SH-SY5Y (cell line): Measurements from ENCODE around the gene KRT86.

Experiments used
- GATA2 ChIP-seq: IDR thresholded peaks from 2 replicates; pipeline ENCODE4 v1.6.1; 2011; ENCODE audit warnings: mild to moderate bottlenecking, low read depth, low read length
- GATA3 ChIP-seq: IDR thresholded peaks from 2 replicates; pipeline ENCODE4 v1.6.1; 2011; ENCODE audit warnings: low read depth, mild to moderate bottlenecking, low read length, moderate library complexity

Gene KRT86

DNA sequence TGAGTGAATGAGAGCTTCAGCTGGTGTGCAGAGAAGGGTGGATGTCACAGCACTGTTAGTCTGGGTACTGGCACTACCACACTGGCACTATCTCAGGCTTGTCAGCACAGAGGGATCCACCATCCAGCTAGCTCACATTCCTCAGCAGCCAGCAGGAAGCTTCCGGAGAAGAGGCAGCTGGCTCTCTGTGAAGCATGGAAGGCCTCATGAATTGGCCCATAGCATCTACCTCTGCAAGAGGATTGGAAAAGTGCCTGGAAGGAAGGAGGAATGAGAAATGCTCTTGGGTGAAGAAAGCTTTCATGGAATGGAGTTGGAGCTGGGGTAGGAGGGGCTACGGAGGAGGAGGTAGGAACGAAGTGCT lies 36.8 kb downstream of the KRT86 start:
- TF ChIP-seq GATA2, result no peak
- TF ChIP-seq GATA3, result no peak

DNA sequence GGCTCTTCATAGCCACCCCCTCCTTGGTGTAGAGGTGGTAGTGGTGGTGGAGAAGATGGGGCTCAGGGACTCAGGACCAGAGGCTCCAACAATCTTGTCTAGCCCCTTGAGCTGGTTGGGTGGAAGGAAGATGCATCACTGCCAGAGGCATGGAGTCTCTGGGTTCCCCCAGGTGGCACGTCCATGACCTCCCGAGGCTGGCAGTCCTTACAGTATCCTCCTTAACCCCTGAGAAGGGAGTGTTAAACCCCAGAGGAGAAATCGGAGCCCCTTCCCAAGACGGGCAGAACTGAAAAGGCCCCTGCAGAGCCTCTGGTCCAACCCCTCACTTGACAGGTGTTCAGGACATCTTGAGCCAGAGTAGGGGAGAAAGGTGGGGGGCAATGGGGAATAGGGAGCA lies 37.6 kb downstream of the KRT86 start:
- TF ChIP-seq GATA3 (no peak), GATA2 (no peak)

DNA sequence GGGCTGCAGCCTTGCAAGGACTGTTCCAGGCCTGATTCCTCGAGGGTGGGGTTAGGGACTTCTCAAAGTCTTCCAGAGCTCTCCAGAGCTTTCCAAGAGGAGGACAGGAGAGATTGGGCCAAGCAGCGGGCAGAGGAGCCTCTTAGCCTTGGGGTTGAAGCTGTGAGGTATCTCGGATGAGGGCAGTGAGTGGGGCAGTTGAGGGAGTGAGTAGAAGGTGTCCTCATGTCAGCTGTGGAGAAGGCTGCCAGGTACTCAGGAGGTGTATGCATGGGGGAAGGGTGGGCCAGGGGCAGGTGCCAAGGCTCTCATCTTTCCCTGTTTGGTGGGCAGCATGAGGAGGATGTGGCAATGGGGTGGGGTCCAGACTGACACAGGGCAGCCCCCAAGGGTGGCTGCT lies 39.0 kb downstream of the KRT86 start:
- TF ChIP-seq GATA3 (no peak), GATA2 (no peak)

DNA sequence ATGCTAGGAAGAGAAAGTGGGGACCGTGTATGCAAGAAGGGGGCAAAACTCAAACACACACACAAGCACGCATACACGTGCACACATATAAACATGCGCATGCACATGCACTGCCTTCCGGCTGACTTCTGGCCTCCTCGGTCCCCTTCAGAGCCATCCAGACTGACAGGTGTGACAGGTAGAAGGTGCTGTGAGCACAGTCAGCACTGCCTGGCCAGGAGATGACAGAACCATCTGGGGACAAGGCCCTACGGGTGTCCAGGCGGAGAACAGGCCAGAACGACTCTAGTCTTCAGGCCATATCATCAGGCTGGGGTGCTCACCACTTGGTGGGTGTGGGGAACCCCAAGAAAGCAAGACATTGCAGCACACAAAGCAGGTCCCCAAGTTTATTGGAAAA lies 39.5 kb downstream of the KRT86 start:
- TF ChIP-seq GATA2, result no peak
- no peak for TF ChIP-seq GATA3

DNA sequence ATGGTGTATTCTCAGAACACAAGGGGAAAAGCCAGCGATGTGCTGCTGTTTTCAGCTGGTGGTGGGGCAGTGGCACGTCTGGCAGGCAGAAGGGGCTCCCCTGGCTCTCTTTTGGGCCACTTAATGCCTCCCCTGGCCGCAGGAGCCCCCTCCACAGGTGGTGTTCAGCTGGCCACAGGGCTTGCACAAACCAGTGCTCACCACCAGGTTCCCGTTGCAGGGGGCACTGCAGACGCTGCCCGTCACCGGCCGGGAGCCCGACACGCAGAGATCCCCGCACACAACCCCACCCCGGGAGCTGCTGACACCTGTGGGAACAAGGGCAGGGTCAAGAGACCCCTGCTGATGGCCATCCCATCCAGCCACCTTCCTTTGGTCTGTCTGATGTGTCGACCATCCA lies 40.1 kb downstream of the KRT86 start:
- no peak for TF ChIP-seq GATA2
- no peak for TF ChIP-seq GATA3

DNA sequence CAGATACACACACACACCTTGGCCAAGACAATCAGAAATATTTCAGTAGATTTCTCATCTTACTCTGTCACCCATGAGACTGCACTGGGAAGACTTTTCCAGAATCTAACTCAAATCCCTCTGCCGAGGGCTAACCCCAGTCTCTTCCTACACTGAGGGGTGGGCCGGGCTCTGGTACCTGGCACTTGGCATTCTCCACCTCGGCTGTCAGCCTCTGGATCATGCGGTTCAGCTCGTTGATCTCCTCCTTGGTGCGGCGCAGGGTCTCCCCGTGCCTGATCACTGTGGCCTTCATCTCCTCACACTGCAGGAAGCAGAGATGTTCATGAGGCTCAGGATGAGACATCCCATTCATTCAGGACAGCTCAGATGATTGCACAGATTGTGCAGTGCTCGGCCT lies 41.8 kb downstream of the KRT86 start:
- no peak for TF ChIP-seq GATA2
- no peak for TF ChIP-seq GATA3

DNA sequence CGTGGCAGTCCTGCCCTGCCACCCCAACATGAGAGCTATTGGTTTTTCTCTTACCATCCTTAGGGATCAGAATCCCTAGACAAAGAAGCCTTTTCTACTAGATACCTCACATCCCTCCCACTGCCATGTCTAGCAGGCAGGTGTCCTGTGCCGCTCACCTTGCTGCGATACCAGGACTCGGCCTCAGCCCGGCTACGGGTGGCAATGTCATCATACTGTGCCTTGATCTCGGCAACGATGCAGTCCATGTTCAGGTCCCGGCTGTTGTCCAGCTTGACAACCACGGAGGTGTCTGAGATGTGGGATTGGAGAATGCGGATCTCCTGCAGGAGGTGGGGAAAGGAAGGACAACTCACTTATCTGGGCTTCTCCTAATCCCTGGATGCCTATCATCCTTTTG lies 42.3 kb downstream of the KRT86 start:
- TF ChIP-seq GATA2 (no peak), GATA3 (no peak)

DNA sequence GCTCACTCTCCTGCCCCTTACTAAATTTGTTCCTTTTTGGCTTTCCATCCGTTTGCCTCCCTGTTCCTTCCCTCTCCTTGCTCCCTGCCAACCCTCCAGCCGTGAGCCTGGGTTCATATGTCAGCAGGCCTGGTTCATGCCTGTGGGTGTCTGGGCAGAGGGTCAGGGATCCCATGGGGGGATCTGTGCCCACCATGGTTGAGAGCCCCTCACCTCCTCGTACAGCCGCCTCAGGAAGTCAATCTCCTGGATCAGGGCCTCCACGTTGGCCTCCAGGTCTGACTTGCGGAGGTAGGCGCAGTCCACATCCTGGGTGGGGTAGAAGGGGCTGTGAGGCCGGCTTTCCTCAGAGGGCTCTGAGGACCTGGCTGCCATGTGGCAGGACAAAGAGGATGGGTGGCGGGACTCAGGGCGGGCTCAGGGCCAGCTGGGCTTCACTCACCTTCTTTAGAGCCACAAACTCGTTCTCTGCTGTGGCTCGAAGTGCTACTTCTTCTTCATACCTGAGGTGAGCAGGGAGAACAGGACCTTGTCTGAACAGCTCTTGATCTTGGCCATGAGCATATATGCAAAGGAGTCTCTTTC lies 43.1 kb downstream of the KRT86 start:
- TF ChIP-seq GATA2, result no peak
- no peak for TF ChIP-seq GATA3

DNA sequence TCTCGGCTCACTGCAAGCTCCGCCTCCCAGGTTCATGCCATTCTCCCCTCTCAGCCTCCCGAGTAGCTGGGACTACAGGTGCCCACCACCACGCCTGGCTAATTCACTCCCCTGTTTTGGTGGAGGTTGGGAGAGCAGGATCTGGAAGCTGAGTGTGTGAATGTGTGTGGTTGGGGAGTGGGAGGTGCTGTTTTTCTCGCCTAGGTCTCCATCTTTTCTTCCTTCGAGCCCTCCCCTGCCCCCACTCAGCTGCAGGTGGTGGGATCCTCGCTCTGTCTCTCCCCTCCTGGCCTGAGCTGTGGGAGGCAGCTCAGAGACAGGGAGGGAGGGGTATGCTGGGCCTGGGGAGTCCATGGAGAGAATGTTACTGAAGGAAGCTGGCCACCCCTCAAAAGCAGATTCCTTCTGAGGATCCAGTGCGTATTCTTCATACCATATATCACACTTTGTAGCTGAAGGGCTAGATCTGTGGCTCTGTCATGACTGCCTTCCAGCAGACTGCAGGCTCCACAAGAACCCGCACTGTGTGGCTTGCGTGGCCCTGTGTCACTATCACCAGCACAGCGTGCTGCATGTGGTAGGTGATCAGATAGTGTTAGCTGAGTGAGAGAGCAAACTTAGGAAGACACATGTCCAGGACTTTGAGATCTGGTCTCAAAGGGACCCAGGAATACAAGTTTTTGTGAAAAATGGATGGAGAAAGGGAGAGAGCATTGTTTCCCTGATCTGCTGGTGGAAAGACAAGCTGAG lies 44.0 kb downstream of the KRT86 start:
- TF ChIP-seq GATA3, result no peak
- TF ChIP-seq GATA2, result no peak

DNA sequence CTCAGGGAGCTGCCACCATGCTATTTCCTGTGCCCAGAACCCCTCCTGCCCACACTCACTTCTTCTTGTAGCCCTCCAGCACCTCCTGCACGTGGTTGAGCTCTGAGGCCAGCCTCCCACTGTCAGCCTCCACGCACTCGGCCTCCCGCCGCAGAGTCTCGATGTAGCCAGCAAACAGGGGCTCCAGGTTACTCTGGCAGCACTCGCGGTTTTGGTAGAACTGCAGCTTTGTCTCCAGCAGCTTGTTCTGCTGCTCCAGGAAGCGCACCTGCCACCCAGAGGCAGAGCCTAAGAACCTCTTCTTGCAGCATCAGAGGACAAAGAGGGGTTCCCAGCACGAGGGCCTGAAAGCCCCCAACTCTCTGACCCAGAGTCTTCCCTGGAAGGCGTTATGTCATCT lies 44.7 kb downstream of the KRT86 start:
- TF ChIP-seq GATA2 (no peak), GATA3 (no peak)

DNA sequence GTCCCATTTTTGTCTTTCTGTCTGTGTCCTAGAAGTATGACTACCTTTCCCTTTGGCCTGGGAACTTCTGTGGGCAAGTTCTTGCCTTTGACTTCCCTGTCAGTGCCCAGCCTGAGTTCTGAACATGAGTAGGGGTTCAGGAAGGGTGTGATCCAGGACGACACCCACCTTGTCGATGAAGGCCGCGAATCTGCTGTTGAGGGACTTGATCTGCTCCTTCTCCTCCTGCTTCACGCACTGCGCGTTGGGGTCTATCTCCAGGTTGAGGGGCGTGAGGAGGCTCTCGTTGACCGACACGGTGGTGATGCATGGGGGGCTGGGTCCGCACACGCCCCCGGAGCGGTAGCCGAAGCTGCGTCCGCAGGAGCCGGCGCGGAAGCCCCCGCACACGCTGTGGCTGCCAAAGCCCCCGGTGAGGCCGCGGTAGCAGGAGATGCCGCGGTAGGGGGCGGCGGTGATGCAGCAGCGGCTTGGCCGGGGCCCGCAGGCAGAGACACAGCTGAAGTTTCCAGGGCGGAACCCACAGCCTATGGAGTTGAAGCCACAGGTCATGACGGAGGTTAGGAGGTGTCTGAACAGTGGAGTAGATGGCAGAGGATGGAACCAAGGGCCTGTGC lies 46.4 kb downstream of the KRT86 start, which contains the start of gene KRT83:
TSS of gene KRT83 (minus strand) at position 615 of the 617 bp plus-strand sequence. CDS start at position 552, 63 bp downstream.
- no peak for TF ChIP-seq GATA3
- no peak for TF ChIP-seq GATA2

DNA sequence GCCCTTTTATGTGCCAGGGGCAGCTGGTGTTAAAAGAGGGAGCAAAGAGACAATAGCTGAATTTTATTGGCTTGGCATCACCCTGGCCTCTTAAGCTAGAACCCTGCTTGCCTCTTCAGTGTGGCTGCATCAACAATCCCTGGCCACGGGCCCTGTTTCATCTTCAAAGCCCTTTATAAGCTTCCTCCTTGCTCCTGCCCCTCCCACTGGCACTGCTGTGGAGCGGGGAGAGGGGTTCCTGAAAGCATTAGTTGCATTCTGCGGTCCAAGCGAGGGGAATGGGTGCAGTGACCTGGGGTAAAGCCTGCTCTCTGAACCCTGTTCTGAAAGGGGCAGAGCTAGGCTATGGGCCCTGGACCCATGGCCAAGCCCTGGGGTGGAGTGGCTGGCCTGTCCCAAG lies 47.0 kb downstream of the KRT86 start:
- TF ChIP-seq GATA3, result no peak
- TF ChIP-seq GATA2, result no peak

DNA sequence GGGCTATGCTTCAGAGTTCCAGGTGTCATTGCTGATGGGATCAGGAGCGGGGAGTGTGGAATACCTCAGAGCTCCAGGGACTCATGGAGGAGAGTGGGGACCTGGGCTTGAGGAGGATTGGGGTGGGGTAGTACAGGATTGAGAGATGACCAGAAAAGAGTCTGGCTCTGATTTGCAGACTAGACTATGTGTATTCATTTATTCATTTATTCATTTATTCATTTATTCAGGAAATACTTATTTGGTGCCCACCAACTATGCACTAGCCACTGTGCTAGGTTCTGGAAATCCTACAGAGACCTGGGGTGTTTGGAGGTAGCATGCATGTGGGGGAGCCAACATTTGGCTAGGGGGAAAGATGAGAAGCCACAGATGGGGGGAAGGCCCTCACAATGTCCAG lies 47.6 kb downstream of the KRT86 start:
- TF ChIP-seq GATA3, result no peak
- TF ChIP-seq GATA2, result no peak

DNA sequence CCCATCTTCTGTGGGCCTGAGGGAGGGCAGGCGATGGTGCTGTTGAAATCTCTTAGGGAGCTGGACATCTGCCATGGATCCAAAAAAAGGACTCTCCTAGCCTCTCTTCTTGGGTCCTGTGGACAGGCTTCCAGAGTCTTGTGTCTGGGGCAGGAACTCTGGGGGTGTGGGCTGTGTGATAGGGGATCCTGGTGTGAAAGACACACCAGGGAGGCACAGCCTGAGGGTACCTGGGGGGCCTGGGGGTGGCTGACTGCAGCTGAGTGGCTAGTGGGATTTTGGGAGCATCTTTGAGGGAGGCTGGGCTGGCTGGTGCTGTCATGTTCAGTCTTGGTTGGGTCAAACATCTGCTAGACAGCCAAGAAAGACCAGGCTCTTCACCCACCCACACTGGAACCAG lies 48.6 kb downstream of the KRT86 start:
- TF ChIP-seq GATA3 (no peak), GATA2 (no peak)

DNA sequence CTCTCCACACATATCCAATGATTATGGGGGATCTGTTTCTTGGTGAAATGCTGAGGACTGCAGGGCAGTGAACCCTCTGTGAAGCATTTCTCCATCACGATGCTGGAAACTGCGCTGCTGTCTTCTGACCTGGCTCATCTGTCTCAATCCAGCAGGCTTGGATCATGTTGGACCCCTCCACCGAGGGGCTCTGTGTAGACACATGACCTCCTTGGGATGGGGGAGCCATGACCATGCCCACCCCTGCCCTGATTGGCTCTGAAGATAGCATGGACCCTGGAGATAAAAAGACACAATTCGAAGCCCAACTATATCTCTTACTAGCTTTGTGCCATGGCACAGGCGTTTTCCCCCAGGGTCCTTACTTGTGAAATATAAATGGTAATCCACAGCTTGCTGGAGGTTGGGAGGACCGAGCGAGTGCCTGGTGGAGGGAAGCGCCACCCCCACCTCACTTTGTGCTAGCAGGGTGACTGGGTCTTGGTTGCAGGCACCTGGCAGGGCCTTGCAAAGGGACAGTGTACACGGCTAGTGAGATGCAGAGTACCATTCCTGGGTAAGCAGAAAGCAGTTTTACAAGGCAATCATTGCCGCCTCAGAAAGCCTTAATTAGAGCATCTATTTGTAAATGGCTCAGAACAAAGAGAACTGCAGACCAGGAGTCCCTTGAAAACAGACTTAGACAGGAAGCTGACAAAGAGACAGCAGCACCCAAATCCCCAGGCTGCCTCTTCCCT lies 49.1 kb downstream of the KRT86 start:
- TF ChIP-seq GATA3 (no peak), GATA2 (no peak)

DNA sequence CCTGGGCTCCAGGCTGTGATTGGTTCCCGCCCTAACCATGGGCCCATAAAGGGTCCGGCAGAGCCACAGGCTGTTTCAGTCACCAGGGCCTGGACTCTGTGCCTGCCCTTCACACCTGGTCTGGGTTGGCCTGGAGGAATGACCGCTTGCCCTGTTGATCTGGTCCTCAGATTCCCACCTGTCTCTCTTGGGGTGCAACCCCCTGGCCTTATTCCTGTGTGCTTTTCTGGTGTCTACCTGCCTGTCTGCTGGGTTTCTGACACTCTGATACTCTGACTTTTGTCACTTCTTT lies 49.7 kb downstream of the KRT86 start:
- TF ChIP-seq GATA2, result no peak
- TF ChIP-seq GATA3, result no peak
